HG03159 (cell line): ENCODE measurements around the gene SARS1.
A peak's percentile ranks its signal among the peaks of the same experiment; 100 is the strongest.
"Not testable (repeated sequence)": the region's sequence is repeated elsewhere in the genome, so short reads cannot be mapped to it uniquely, and the experiment has no call there.

ENCODE experiments used
- ATAC-seq: cut with Tn5 transposase; IDR thresholded peaks from one replicate; pipeline ENCODE4 v1.9.1; 2021; ENCODE audit warnings: mild to moderate bottlenecking, moderate library complexity; ENCODE audit not compliant: unreplicated experiment

The SARS1 gene

GRCh38 chr1:109213824-109214693 is at the start of gene SARS1:
TSS of gene SARS1 (plus strand) at chr1:109213918. CDS start at chr1:109213993, 75 bp downstream.
- peak; percentile 78 for ATAC-seq

DNA sequence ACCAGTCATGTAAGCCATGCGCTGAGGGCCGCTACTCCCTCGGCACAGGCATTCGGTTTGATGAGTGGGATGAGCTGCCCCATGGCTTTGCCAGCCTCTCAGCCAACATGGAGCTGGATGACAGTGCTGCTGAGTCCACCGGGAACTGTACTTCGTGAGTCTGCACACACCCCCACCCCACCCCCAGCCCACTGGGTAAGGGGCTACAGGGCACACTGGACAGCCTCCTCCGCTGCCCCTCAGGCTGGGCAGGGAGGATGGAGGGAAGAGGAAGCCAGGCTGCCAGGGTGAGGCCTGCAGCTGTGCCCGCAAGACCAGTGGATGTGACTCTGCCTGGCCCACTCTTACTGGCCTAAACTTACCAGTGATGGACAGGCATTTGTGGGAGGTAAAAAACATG is 49.2 kb upstream of the SARS1 start:
- ATAC-seq = no peak

GRCh38 chr1:109167001-109167506 is 46.7 kb upstream of the SARS1 start:
- peak; percentile 73 for ATAC-seq

DNA sequence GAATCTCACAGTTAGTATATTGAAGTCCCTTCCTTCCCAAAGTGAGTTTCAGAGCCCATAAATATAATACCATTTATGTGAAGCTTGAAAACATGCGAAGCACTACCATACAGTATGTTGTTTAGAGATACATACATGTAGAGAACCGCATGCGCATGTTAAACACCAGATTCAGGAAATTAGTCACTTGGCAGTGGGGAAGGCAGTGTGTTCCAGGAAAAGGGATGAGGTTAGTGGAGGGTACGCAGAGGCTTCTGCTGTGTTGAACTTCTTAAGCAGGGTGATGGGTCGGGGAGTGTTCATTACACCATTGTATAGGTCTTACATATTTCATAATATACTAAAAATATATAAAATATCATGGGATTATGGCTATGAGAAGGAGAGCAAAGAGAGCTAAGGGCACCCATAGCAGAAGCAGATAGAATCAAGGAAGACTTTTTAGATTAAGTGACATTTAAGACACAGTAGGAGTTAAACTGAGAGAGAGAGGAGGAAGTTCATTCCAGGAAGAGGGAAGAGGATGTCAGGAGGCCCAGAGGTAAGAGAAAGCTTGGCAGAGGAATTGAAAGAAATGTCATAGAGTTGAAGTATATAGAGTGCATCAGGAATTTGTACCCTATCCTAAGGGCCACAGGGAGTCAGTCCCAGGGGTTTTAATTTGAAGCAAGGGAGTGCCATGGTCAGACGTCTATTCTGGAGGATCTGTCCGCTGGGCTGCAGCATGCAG is 43.5 kb upstream of the SARS1 start:
- ATAC-seq = no peak

DNA sequence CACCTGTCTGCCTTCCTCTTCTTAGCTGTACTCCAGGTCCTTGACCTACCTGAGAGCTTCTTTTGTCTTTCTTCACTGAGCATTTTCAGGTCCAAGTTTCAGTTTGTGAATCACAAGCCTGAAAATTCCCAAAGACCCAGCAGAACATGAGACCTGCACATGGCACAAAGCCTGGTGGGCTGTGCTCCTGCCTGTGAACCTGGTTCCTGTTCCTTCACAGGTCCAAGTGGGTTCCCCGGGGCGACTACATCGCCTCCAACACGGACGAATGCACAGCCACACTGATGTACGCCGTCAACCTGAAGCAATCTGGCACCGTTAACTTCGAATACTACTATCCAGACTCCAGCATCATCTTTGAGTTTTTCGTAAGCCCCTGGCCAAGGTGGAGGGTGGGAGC is 42.1 kb upstream of the SARS1 start:
- no peak for ATAC-seq

- ATAC-seq = not testable (repeated sequence)
Observed at GRCh38 chr1:109176349-109176748, 37.4 kb upstream of the SARS1 start.

DNA sequence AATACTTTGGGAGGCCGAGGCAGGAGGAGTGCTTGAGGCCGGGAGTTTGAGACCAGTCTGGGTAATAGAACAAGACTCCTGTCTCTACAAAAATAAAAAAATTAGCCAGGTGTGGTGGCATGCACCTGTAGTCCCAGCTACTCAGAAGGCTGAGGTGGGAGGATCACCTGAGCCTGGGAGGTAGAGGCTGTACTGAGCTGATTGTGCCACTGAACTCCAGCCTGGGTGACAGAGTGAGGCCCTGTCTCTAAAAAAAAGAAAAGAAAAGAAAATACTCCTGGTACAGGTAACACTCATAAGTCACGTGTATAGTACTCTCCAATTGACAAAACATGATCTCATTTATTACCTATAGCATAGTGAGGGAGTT is 33.0 kb upstream of the SARS1 start:
- not testable (repeated sequence) for ATAC-seq

DNA sequence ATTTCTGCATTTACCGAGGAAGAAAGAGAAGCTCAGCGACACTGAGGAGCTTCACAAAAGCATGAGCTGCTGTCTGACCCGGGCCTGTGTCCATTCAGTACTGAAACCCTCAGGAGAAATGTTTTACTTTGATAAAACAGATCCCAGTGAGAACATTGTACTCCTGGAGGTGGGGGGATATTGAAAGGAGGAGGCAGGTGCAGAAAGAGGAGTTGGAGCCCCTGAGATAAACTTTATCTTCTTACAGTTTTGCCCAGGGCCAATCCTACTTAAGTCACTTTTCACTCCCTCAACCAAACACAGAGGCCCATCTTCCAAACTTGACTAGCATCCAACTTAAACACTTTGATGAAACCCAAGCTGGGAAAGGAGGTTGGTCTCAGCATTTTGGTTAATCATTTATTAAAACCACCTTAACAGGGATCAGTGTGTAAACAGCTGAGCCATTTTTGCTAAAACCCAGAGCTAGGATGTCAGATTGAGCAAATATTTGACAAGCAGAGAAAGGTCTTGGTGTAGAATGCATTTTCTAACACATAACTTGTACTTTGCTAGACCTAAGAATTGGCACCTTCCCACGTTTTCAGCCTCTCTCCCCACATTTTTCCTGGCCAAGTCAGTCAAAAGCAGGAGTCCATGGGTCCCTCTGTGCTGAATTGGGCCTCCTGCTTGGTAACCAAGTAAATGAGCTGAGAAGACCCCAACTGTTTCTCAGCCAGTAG is 32.5 kb upstream of the SARS1 start:
- no peak for ATAC-seq

- ATAC-seq = no peak
Observed at GRCh38 chr1:109181807-109182163, 31.9 kb upstream of the SARS1 start.

- no peak for ATAC-seq
Observed at GRCh38 chr1:109183058-109183738, 30.5 kb upstream of the SARS1 start.

GRCh38 chr1:109184687-109185086 is 29.0 kb upstream of the SARS1 start:
- ATAC-seq = no peak

GRCh38 chr1:109185357-109185756 is 28.4 kb upstream of the SARS1 start:
- no peak for ATAC-seq

GRCh38 chr1:109185990-109186732 is 27.6 kb upstream of the SARS1 start:
- ATAC-seq = no peak

DNA sequence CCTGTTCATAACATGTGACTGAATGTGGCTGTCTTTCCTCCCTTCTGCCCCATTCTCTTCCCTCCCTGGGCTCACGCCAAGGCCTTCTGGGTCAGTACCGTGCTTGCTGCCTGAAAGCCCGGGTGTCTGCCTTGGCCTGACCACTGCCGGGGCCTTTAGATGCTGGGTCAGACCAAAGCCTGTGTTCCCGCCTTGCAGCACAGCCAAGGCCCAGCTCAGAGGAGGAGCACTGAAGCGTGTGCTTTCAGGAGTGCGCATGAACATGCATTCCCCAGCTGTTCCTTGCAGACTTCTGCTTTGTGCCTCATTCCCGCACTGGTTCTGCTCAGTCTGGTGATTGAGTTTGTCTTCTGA is 27.0 kb upstream of the SARS1 start:
- ATAC-seq = no peak

DNA sequence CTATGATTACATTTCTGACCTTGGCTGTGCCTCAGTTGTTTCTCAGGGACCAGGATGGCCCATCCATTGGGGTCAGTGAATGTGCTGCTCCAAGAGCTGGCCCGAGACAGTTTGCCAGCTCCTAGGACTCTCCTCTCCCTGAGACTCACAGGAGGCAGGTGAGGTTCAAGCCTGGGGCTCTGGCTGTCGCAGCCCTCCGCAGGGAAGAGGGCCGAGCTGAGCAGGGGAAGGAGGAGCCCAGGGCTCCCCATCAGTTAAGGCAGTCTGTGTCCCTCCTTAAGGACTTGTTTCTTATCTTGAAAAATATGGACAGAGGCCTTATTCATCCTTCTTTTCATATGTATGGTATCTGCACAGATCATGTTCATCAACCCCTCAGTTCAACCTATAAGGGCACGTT is 26.6 kb upstream of the SARS1 start:
- ATAC-seq = no peak

GRCh38 chr1:109188200-109188599 is 25.5 kb upstream of the SARS1 start:
- no peak for ATAC-seq

DNA sequence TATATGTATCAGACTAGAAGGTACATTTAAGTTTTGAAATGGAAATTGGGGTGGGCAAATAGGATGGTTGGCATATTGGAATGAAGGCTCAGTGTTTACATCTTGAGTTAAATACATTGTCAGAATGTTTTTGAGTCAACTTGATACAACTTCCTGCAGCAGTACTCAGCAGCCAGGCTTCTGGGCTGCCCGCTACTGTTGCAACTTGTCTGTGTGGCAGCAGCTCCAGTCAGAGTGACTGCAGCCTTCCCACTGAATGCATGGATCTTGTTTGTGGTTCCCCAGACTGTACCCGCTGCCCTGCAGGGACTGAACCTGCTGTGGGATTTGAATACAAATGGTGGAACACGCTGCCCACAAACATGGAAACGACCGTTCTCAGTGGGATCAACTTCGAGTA is 24.9 kb upstream of the SARS1 start:
- ATAC-seq = no peak

GRCh38 chr1:109190189-109190588 is 23.5 kb upstream of the SARS1 start:
- no peak for ATAC-seq

- no peak for ATAC-seq
Observed at GRCh38 chr1:109191377-109191776, 22.3 kb upstream of the SARS1 start.

DNA sequence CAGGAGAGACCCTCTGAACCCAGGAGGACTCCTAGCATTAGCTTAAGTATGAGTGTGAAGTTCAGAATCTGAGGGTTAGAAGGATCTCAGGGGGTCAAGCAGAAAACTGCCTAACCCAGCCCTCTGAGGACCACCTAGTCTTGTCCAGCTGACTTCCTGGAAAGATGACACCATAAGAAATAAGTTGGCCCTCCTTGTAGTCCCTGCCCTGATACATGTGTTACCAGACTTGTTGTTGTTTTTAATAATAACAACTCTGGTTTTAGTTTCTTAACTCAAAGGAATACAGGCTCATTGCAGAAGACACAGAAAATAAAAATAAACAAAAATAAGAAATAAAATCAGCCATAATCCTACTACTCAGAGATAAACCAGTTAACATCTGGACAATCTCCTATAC is 21.8 kb upstream of the SARS1 start:
- no peak for ATAC-seq
